ENCODE data around the gene ATRIP.

ATRIP gene

GRCh38 chr3:48425281-48425812 is 21.2 kb upstream of the ATRIP start:
- DNase-seq: no peak

- no peak for DNase-seq
These were observed 20.1 kb upstream of the ATRIP start for GRCh38 chr3:48426401-48426909.

GRCh38 chr3:48426944-48427629 is 19.4 kb upstream of the ATRIP start:
- DNase-seq: no peak

GRCh38 chr3:48427630-48427962 is 18.9 kb upstream of the ATRIP start:
- no peak for DNase-seq

- no peak for DNase-seq
These were observed 18.4 kb upstream of the ATRIP start for GRCh38 chr3:48428088-48428571.

- DNase-seq: no peak
These were observed 17.8 kb upstream of the ATRIP start for GRCh38 chr3:48428572-48429316.

- peak; percentile 62 for DNase-seq
These were observed 17.1 kb upstream of the ATRIP start for GRCh38 chr3:48429317-48429959.

GRCh38 chr3:48429960-48430707 is 16.4 kb upstream of the ATRIP start, which contains the start of gene PLXNB1:
TSS of gene PLXNB1 (minus strand) at chr3:48430086. CDS start at chr3:48424611, 5,475 bp downstream.
- no peak for DNase-seq

GRCh38 chr3:48430708-48431101 is 15.8 kb upstream of the ATRIP start:
- no peak for DNase-seq

GRCh38 chr3:48431224-48432029 is 15.1 kb upstream of the ATRIP start:
- DNase-seq: no peak

- no peak for DNase-seq
These were observed 13.8 kb upstream of the ATRIP start for GRCh38 chr3:48432411-48433371.

GRCh38 chr3:48433472-48434118 is 12.9 kb upstream of the ATRIP start:
- DNase-seq: no peak

GRCh38 chr3:48434591-48435222 is 11.8 kb upstream of the ATRIP start:
- DNase-seq: no peak

- no peak for DNase-seq
These were observed 11.3 kb upstream of the ATRIP start for GRCh38 chr3:48435223-48435595.

GRCh38 chr3:48435774-48436476 is 10.6 kb upstream of the ATRIP start:
- DNase-seq: peak; percentile 86

GRCh38 chr3:48436477-48436787 is 10.1 kb upstream of the ATRIP start:
- DNase-seq: no peak

- no peak for DNase-seq
These were observed 9.7 kb upstream of the ATRIP start for GRCh38 chr3:48436855-48437254.

GRCh38 chr3:48437812-48438211 is 8.7 kb upstream of the ATRIP start:
- DNase-seq: no peak
